Astrocyte of the spinal cord (primary cell): Measurements from ENCODE around the gene PPFIBP2.

Experiments used
- DNase-seq: peaks from one replicate; pipeline ENCODE4 v3.0.0; 2011; ENCODE audit warnings: low read depth, low spot score
- H3K4me3 ChIP-seq: 2 replicates; pipeline ENCODE4 v1.5.1; 2011; ENCODE audit warnings: low read depth, mild to moderate bottlenecking, low read length, moderate library complexity
- in situ Hi-C: cut with HindIII; loops from 2 replicates; pipeline ENCODE4 v1.10.0; 2017; ENCODE audit warnings: low sequenced_read_pairs
- TF ChIP-seq, protein P1 (sequence below): IDR thresholded peaks from 2 replicates; pipeline ENCODE4 v1.5.1; 2012; ENCODE audit warnings: low read depth, mild to moderate bottlenecking, low read length, inconsistent platforms

Gene PPFIBP2

DNA sequence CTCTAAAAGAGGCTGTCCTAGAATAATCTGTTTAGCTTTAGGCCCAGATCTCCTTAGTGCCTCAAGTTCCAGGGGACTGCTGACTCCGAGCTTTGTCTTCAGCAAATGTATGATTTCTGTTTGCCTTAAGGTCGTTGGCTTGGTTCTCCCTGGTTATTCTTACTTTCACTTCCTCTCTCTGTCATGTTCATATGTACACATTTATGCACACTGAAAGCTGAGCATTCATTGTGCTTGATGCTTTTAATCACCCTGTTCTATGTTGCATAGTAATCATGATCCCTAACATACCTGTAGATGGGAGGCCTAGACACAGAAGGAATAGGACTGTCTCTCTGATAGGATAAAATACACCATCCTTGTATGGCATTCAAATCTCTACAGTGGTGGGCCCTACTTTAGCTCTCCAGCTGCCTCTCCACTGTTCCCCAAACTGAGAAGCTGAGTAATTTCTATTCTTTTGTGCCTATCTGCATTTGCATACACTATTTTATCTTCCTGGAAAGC, 7.2 kb downstream of the PPFIBP2 start:
- in situ Hi-C loops: no loop called here
- H3K4me3 ChIP-seq: no peak overlapping the region
- no peak for DNase-seq
- TF ChIP-seq, protein P1, sequence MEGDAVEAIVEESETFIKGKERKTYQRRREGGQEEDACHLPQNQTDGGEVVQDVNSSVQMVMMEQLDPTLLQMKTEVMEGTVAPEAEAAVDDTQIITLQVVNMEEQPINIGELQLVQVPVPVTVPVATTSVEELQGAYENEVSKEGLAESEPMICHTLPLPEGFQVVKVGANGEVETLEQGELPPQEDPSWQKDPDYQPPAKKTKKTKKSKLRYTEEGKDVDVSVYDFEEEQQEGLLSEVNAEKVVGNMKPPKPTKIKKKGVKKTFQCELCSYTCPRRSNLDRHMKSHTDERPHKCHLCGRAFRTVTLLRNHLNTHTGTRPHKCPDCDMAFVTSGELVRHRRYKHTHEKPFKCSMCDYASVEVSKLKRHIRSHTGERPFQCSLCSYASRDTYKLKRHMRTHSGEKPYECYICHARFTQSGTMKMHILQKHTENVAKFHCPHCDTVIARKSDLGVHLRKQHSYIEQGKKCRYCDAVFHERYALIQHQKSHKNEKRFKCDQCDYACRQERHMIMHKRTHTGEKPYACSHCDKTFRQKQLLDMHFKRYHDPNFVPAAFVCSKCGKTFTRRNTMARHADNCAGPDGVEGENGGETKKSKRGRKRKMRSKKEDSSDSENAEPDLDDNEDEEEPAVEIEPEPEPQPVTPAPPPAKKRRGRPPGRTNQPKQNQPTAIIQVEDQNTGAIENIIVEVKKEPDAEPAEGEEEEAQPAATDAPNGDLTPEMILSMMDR: no peak

GRCh38 chr11:7522121-7522520, 8.3 kb downstream of the PPFIBP2 start:
- TF ChIP-seq, protein P1: no peak
- DNase-seq: no peak
- in situ Hi-C loops: no loop called here
- no peak overlapping the region for H3K4me3 ChIP-seq

DNA sequence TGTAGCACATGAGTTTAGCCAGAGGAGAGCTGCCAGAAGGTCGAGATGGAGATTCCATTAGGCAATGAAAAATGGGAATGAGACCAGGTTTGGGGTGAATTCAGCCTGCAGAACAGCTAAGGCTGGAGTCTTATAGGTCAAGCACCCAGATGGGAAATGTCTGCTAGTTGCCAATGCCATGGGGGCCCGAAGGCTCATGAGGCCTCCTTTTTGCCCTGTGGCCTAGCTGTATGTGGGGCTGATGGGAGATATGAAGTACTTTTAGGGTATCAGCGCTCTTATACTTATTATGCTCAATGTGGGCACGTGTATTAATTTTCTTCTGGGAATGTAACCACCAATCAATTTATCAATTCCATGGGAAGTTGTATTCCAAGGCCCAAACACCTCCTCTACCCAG, 8.7 kb downstream of the PPFIBP2 start:
- TF ChIP-seq, protein P1: no peak
- in situ Hi-C loops: no loop called here
- DNase-seq: no peak
- no peak overlapping the region for H3K4me3 ChIP-seq

DNA sequence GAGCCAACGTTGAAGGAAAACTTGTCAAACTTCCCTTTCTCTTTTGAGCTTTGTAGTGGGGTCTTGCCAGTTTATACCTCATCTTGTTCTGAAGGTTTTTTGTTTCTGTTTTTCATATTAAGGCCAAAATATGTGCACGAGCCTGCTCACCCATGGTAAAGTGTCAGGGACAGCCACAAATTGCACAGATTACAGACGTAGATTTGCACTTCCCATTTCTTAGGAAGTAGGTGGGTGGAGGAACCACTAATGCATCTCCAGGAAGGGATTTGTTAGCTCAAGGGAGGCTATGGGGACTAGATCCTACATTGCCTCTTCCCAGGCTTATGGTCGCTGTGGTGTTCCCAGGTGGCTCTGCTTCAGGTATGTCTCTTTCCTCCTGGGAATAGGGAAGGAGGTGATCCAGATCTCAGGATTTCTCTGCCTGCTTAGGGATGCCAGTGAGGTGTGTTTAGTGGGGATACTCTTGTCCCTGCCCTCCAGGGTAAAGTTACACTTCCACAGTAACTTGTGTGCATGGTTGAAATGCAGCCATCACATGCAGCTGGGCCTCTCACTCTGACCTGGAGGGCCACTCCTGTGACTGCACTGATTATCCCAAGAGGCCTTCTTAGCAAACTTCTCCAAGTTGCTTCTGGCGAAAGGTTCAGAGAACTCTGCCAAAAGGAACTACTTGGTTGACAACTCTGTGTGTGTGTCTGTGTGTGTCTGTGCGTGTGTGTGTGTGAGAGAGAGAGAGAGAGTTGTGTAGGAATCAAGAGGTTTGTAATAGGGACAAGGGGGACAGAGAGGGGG, 9.8 kb downstream of the PPFIBP2 start:
- no peak overlapping the region for H3K4me3 ChIP-seq
- TF ChIP-seq, protein P1: no peak
- no peak for DNase-seq
- in situ Hi-C loops: no loop called here

DNA sequence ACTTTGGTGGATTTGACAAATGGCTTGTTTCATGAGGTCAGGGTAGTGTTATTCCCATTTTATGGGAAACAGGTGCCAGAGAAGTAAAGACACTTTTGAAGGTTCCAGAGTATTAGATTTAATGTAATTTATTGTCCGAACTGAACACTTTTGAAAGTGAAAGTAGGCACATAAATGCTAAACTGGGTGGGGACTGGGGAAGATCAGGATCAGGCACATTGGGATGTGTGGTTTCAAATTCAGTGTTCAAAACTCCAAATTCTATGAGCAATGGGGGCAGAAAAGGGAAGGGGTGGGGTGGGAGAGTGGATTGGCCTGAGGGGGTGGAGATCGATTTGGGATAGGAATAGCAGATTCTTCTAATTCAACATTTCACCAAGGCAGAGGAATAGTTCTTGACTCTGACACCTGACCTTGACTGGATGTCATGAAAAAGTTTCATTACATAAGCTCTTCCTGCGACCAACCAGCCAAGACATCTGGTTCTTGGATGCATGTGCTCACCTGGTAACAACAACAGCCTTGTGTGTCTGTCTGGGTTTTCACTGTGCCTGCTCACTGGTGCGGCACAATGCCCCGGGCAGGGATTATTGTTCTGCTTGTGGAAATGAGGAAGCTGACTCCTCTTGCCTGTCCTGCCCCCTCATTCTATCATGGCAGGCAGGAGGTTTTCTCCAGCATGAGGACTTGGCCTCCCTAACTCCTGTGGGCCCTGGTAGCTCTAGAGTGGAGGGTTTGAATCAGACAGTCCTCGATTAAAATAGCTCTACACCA, 10.8 kb downstream of the PPFIBP2 start:
- TF ChIP-seq, protein P1: no peak
- H3K4me3 ChIP-seq: no peak overlapping the region
- in situ Hi-C loops: no loop called here
- DNase-seq: no peak

DNA sequence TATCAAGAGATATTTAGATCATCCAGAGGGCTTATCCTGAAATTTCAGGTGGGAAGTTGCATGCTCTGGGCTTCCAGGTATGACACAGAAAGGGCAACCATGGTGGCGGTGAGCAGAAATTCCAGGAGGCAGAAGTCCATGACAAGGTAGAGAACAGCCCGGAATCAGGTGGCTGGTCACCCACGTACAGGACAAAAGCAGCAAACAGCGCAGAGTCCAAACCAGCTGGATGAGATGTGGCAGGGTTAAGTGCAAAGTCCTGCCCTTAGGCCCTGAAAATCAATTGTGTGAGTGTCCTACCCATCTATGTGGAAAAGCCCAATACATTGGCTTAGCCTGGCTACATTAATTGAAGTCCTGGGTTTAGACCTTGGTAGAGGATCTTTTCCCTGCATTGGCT, 11.6 kb downstream of the PPFIBP2 start:
- in situ Hi-C loops: no loop called here
- H3K4me3 ChIP-seq: no peak overlapping the region
- TF ChIP-seq, protein P1: no peak
- no peak for DNase-seq
